Gastrocnemius medialis (tissue), 4 donors: ENCODE results near the gene CRYGD. TPM values are rescaled to one million over a fixed set of nuclear protein-coding genes. Genes with fewer than 3 reads are reported as not detected.

ENCODE experiments used
- ATAC-seq, 2 donors: fragments of 150-250 bp; one replicate each; pipeline ENCODE4 v1.9.1; 2016
- DNase-seq, 2 donors: peaks; one replicate each; pipeline ENCODE4 v3.0.0-alpha.2; 2019
- H3K27ac ChIP-seq, 4 donors: fragments of 200-600 bp; sonication (generic); 1 replicate in 1 of 4; 2 replicates in 3 of 4; pipeline ENCODE4 v1.5.1; 2016 to 2018; ENCODE audit warnings: mild to moderate bottlenecking in 2 of 4, moderate library complexity in 1 of 4
- H3K27me3 ChIP-seq, 3 donors: fragments of 200-600 bp; sonication (generic) in 2 of 3; 1 replicate in 1 of 3; 2 replicates in 2 of 3; pipeline versions ENCODE4 v1.5.1 to v1.6.0; 2016 to 2019; ENCODE audit warnings: mild to moderate bottlenecking in 1 of 3, moderate library complexity in 1 of 3
- H3K36me3 ChIP-seq, 2 donors: fragments of 200-600 bp; sonication (generic) in 1 of 2; one replicate each; pipeline ENCODE4 v1.5.1; 2017 to 2018
- H3K4me1 ChIP-seq, 2 donors: fragments of 200-600 bp; sonication (generic) in 1 of 2; one replicate each; pipeline ENCODE4 v1.5.1; 2016 to 2017; ENCODE audit warnings: mild to moderate bottlenecking in 2 of 2
- H3K4me3 ChIP-seq, 4 donors: fragments of 200-600 bp; sonication (generic) in 3 of 4; 1 replicate in 1 of 4; 2 replicates in 3 of 4; pipeline ENCODE4 v1.5.1; 2016 to 2019; ENCODE audit warnings: mild to moderate bottlenecking in 2 of 4
- H3K9me3 ChIP-seq, 3 donors: fragments of 200-600 bp; sonication (generic) in 2 of 3; 1 replicate in 1 of 3; 2 replicates in 2 of 3; pipeline ENCODE4 v1.5.1; 2016 to 2019
- POLR2A ChIP-seq, 2 donors: fragments of 450-650 bp; IDR thresholded peaks; one replicate each; pipeline ENCODE4 v1.6.1; 2017; ENCODE audit warnings: antibody characterized with exemption in 2 of 2, mild to moderate bottlenecking in 2 of 2, moderate library complexity in 2 of 2
- in situ Hi-C, 4 donors: fragments of 200-750 bp; cut with MboI; loops; one replicate each; pipeline versions ENCODE4 v1.15.0 to v1.8.0; 2017; ENCODE audit warnings: low sequenced_read_pairs in 4 of 4
- intact Hi-C: fragments of 100-400 bp; cut with DNase I; formaldehyde crosslinking; loops from one replicate; pipeline ENCODE4 v1.15.1; 2023; ENCODE audit warnings: low total_unique reads
- total RNA-seq, 4 donors: library from RNA; depleted of rRNA; stranded (reverse); fragments of >200 nt; gene quantifications; one replicate each; pipeline versions ENCODE4 v1.1.0 to v1.2.3, GENCODE V29; 2016
- TF ChIP-seq, protein P1 (sequence below), 5 experiments: fragments of 450-650 bp in 3 of 5; fragments of 200-600 bp in 2 of 5; sonication (generic) in 2 of 5; IDR thresholded peaks in 4 of 5; conservative IDR thresholded peaks in 1 of 5; 1 replicate in 4 of 5; 2 replicates in 1 of 5; pipeline ENCODE4 v1.5.1; 2016 to 2019; ENCODE audit warnings: antibody characterized with exemption in 5 of 5, mild to moderate bottlenecking in 3 of 5, moderate library complexity in 3 of 5

The CRYGD gene
- total RNA-seq, 4 donors from 2014 or later, result not detected

DNA sequence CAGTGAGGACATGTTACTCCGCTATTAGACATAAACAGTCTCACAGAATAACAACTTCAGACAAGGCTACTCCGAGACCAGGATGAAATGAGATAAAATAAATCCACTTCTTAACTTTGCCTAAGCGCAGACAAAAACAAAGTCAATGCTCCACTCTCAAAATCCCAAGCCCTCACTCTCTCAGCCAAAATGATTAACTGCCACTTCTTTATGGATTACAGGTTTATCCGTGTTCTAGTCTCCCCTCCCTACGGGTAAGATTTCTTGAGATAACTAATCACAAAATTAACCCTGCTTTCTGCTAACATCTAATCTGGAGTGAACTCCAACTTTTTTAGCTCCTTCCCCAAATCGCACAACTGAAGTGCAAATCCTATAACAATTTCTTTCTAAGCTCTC is 6.4 kb upstream of the CRYGD start:
- DNase-seq, result no peak
- Histone ChIP-seq H3K4me3 (no peak overlapping the region), H3K36me3 (no peaks in the 10 kb centered on the region), H3K9me3 (no peaks in the 10 kb centered on the region), H3K4me1 (no peaks in the 10 kb centered on the region), H3K27ac (no peak overlapping the region), H3K27me3 (peaks cover 0 to 4% (median 0%) of the 10 kb centered on the region in 3 donors)
- ATAC-seq, result no peak
- TF ChIP-seq, protein P1, sequence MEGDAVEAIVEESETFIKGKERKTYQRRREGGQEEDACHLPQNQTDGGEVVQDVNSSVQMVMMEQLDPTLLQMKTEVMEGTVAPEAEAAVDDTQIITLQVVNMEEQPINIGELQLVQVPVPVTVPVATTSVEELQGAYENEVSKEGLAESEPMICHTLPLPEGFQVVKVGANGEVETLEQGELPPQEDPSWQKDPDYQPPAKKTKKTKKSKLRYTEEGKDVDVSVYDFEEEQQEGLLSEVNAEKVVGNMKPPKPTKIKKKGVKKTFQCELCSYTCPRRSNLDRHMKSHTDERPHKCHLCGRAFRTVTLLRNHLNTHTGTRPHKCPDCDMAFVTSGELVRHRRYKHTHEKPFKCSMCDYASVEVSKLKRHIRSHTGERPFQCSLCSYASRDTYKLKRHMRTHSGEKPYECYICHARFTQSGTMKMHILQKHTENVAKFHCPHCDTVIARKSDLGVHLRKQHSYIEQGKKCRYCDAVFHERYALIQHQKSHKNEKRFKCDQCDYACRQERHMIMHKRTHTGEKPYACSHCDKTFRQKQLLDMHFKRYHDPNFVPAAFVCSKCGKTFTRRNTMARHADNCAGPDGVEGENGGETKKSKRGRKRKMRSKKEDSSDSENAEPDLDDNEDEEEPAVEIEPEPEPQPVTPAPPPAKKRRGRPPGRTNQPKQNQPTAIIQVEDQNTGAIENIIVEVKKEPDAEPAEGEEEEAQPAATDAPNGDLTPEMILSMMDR (IDR thresholded peaks at IDR 0.05 in 4 of 5, conservative IDR thresholded peaks at IDR 0.05 in 1 of 5), result no peak
- TF ChIP-seq POLR2A (IDR thresholded peaks at IDR 0.05), result no peak
- intact Hi-C loops (no loop called here), in situ Hi-C loops (no loop called here)

DNA sequence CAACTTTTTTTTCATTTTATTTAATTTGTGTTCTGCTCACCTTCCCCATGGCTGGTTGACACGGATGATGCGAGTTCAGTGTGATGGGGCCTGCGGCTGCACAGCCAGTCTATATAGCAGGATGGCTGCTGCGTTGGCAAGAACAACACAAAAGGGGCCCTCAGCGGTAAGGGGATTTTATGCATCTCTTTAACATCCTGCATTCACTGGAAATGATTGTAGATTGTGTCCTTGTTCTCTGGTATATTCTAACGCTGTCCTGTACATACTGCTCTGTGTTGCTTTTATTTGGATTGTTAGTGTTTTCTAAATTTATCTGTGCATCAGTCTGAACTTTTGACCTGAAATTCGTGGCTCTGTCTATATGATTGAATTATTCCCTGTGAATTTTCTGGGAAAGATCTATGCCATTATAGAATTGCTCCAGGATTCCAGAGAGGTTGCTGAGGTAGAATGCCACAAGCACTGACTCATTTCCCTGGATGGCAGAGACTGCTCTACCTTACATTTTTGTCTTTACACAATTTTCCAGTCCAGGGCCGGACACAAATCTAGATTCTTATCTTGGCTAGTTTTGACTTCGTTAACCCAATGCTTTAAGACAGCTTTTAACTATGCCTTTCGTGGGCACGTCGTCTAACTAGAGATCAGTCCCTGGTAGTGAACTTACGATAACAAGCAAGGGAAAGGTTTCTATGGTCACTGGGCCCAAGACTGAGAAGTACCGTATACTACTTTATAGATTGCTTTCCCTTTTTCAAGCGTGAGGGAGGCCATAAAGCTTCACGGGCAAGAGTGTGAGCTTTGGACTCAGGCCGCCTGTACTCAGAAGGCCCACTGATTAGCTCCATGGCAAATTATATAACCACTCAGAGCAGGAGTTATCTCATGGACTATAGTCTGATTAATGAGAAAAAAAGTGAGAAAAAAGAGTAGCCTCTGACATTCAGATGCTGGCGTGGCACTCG is 5.7 kb upstream of the CRYGD start, which contains the start of gene CRYGC:
CRYGC (minus strand) TSS at position 85 of the 968 bp plus-strand sequence; CDS start at position 49, 36 bp downstream.
- no peaks in the 10 kb centered on the region for H3K4me1 ChIP-seq
- intact Hi-C loops, result no loop called here

DNA sequence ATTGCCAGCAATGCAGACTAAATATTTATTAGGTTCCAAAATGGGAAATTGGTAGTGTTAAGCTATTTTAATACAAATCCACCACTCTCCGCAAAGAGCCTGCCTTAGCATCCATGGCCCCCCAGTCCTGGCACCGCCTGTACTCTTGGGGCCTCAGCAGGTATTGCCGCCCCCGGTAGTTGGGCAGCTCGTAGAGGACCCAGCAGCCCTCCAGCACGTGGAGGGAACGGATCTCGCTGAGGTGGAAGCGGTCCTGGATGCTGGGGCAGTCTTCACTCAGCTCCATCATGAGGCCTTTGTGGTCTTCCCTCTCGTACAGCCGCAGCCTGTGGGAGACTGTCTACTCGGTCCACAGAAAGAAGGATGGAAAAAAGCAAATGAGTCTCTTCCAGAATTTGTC is 3.8 kb upstream of the CRYGD start:
- H3K4me1 ChIP-seq, result no peaks in the 10 kb centered on the region
- H3K36me3 ChIP-seq, result no peaks in the 10 kb centered on the region
- H3K27me3 ChIP-seq, result peaks cover 0 to 21% (median 5%) of the 10 kb centered on the region in 3 donors
- no peak for DNase-seq
- in situ Hi-C loops (no loop called here), intact Hi-C loops (no loop called here)
- no peaks in the 10 kb centered on the region for H3K9me3 ChIP-seq
- no peak overlapping the region for H3K27ac ChIP-seq
- H3K4me3 ChIP-seq, result no peak overlapping the region
- TF ChIP-seq, protein P1 (IDR thresholded peaks at IDR 0.05 in 4 of 5, conservative IDR thresholded peaks at IDR 0.05 in 1 of 5), result no peak
- no peak for ATAC-seq

More for the DNA sequence above, 5.7 kb upstream of the CRYGD start, which contains the start of gene CRYGC:
- no peak within 1 kb of the TSS for H3K4me3 ChIP-seq
- in situ Hi-C loops, result no loop called here
- no peak within 1 kb of the TSS for H3K27ac ChIP-seq
- no peaks in the 10 kb centered on the region for H3K36me3 ChIP-seq
- DNase-seq, result no peak
- TF ChIP-seq, protein P1 (IDR thresholded peaks at IDR 0.05 in 4 of 5, conservative IDR thresholded peaks at IDR 0.05 in 1 of 5), result no peak
- no peak for TF ChIP-seq POLR2A (IDR thresholded peaks at IDR 0.05)
- no peak for ATAC-seq
- H3K27me3 ChIP-seq, result peaks cover 0 to 7% (median 0%) of the 10 kb centered on the region in 3 donors
- no peaks in the 10 kb centered on the region for H3K9me3 ChIP-seq

DNA sequence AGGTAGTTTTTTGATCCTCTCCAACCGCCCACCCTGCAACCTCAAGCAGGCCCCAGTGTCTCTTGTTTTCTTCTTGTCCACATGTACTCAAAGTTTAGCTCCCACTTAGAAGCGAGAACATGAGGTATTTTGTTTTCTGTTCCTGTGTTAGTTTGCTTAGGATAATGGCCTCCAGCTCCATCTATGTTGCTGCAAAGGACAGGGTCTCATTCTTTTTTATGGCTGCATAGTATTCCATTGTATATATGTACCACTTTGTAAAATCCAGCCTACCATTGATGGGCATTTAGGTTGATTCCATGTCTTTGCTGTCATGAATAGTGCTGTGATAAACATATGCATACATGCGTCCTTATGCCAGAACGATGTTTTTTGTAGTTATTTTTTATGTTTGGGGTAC is 2.8 kb upstream of the CRYGD start:
- no peak for DNase-seq
- intact Hi-C loops, result no loop called here

More for the DNA sequence above, 2.8 kb upstream of the CRYGD start:
- no peaks in the 10 kb centered on the region for H3K36me3 ChIP-seq
- no peak for ATAC-seq
- in situ Hi-C loops, result no loop called here
- TF ChIP-seq, protein P1 (IDR thresholded peaks at IDR 0.05 in 4 of 5, conservative IDR thresholded peaks at IDR 0.05 in 1 of 5), result no peak
- TF ChIP-seq POLR2A (IDR thresholded peaks at IDR 0.05), result no peak
- no peaks in the 10 kb centered on the region for H3K4me1 ChIP-seq
- H3K27ac ChIP-seq, result no peak overlapping the region
- H3K27me3 ChIP-seq, result peaks cover 0 to 21% (median 5%) of the 10 kb centered on the region in 3 donors
- H3K9me3 ChIP-seq, result no peaks in the 10 kb centered on the region
- H3K4me3 ChIP-seq, result no peak overlapping the region
